HG03354 (cell line): Measurements from ENCODE around the gene HOXD4.

ENCODE experiments used
- ATAC-seq: cut with Tn5 transposase; IDR thresholded peaks from one replicate; pipeline ENCODE4 v1.9.1; 2021; ENCODE audit warnings: mild to moderate bottlenecking; ENCODE audit not compliant: unreplicated experiment, poor library complexity, severe bottlenecking

Gene HOXD4

GRCh38 chr2:176152350-176153181, 1.2 kb downstream of the HOXD4 start:
- ATAC-seq: no peak

- ATAC-seq: no peak
Measured at GRCh38 chr2:176154576-176155252, 3.4 kb downstream of the HOXD4 start.

- no peak for ATAC-seq
Measured at GRCh38 chr2:176155356-176156044, 4.2 kb downstream of the HOXD4 start.

DNA sequence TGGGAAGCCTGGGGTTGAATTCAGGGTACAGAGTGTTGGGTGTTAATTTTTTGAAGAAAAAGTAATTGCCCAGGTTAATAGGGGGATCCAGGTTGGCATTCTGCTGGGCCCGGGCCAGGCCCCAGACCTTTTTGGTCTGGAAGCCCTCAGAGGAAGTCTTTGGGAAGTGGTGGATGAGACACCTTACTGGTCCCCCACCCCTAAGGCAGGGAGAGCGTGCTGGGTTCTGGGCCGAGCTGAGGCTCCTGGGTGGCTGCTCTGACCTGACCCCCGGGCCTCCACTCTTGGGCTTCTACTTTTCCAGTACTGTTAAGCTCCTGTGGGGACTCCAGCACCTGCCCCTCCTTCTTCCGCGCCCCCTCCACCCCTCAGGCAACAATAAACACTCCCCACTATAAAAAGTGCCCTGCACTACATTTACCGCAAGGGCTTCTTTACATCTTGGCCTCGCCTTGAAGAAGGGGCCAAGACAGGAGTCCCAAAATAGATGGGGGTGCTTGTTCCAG, 5.0 kb downstream of the HOXD4 start:
- no peak for ATAC-seq

DNA sequence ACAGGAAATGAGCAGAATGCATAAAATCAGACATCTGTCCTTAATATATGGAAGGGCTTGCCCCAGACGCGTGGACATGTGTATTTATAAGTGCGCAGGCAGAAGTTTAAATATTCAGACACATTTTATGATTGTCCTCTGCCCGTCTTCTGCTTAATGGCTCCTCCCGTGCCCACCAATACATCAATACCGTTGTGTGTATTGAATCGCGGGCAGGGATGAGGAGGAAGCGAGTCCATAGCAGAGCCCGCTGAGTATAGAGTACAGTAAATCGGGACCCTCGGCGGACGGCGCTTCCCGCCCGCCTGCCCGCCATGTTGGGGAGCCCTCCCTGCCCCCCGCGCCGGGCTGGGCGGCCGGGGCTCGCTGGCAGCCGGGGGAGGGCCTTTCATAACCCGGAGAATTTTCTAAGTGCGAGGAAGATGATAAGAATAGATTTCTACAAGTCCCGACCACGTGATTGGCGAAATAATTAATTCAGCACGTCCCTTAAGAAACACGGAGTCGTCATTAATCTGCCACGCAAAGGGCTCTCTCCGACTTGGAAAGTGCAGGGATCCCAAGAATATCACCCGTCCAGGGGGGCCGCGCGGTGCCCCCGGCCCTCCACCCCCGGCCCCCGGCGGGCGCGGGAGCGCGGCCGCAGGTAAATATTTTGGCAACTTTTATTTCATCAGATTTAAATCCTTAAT, 5.6 kb downstream of the HOXD4 start, which contains the start of gene HOXD3:
HOXD3 (plus strand) TSS at position 501 of the 692 bp plus-strand sequence. CDS start 11,808 bp downstream, outside the sequence.
- no peak for ATAC-seq

GRCh38 chr2:176157499-176158185, 6.3 kb downstream of the HOXD4 start:
- no peak for ATAC-seq

DNA sequence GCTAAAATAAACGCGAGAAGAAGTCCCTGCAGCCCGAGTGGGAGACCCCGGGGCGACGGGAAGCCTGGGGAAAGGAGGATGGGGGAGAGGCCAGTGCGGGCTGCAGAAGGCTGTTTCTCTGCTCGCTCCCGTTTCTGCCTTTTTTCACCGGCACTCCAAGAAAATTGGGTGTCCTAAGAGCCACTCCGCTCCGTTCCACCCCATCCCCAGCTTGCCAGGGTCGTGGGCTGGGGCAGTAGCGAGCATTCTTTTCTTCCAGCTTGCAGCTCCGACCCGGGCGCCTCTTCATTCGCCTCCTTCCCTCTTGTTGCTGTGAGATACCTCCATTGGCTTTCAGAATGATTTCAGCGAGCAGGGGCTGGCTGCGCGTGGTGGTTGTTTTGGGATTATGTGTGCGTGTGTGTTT, 6.8 kb downstream of the HOXD4 start:
- ATAC-seq: no peak

GRCh38 chr2:176158855-176159662, 7.7 kb downstream of the HOXD4 start:
- ATAC-seq: no peak

DNA sequence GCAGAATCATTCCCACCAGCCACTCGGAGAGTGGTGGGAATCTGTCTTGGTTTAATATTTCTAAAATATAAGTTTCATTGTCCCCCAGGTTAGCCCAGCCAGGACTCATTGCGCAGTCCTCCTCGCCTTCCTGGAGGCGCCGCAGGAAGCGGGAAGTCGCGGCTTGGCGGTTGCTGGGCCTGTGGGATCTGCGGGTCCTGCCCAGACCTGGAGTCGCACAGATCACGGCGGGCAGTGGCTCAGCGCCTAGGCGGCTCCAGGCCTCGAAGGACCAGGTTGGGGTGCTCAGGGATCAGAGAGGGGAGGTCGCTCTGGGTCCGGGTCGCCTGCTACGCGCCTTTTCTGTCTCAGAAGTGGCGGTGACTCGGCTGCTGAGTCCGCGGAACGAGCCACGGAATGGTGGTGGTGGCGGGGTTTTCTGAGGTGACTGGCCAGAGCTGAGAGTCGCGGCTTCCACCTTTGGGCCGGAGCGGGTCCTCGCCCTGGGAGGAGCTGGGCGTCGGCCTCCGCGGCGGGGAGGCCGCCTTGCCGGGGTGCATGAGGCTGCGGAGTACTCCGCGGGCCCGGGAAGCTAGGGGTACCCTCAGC, 8.4 kb downstream of the HOXD4 start:
- ATAC-seq: no peak

GRCh38 chr2:176160251-176160985, 9.1 kb downstream of the HOXD4 start:
- ATAC-seq: no peak

GRCh38 chr2:176160986-176161824, 9.9 kb downstream of the HOXD4 start:
- ATAC-seq: no peak

GRCh38 chr2:176161825-176162626, 10.7 kb downstream of the HOXD4 start:
- no peak for ATAC-seq

GRCh38 chr2:176162911-176163671, 11.7 kb downstream of the HOXD4 start:
- ATAC-seq: no peak

GRCh38 chr2:176163672-176164056, 12.3 kb downstream of the HOXD4 start:
- no peak for ATAC-seq

DNA sequence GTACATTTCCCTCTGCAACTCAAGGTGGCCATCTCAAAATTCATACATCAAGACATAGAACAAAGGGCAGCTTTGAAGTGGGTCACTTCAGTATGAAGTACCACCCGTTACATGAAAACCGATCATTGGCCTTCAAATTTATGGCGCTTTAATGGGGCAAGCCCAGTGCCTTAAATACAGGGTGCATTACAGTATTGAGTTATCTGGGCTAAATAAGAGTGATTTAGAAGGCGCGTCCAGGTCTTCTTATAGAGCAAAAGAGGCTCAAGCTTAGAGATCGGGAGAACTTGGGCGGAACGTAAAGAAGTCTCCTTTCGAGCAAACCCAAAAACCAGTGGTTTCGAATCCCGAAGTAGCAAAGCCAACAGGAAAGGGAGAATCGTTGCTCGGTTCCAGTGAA, 12.9 kb downstream of the HOXD4 start:
- no peak for ATAC-seq
